ENCODE results near the gene PSTK.

Gene PSTK

DNA sequence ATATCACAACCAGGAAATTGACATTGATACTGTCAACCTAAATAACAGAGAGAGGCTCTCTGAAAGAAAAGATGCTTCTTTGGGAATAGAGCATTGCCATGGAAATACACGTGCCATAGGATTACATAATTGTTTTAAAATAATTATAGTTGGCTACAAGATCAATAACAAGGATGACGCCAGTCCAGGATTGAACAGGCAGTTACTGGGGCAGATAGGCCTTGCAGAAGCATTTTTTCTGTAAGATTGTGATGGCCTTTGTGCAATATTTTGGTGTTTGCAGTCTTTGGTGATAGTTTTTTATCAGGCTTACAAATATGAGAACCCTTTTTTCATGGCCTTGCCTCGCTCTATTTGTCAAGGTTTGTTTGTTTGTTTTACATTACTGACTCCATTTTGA is 39.1 kb downstream of the PSTK start:
- no peak for DNase-seq (ENCODE audit: low read depth in 2 of 2)

DNA sequence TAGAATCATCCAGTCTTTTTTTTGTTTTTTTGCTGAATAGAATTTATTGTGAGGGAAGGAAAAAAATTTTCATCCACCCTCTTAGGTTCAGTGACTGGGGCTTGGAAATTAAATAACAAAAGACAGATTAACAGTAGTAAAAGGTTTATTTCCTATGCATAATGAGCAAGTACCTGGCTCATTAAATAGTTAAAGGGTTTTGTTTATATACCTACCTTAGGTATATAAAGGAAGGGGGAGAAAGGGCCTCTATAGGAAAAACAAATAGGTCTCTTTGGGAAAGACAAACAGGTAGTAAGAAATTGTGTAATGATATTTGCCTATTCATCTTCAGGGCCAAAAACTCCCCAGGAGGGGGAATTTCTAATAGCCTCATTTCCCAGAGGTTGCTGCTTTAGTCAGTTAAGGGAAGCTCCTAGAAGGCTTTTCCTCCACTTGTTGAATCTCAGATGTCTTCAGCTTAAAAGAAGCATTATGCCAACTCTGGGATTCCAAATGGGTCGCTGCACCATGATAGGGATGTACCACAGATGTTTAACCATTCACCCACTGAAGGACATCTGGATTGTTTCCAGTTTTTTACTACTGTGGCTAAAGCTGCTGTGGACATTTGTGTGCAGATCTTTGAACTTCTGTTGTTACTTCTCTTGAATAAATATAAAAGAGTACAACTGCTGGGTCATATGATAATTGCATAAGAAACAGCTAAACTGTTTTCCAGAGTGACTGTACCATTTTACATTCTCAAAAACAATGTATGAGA is 39.9 kb downstream of the PSTK start:
- DNase-seq (ENCODE audit: low read depth in 2 of 2): no peak

DNA sequence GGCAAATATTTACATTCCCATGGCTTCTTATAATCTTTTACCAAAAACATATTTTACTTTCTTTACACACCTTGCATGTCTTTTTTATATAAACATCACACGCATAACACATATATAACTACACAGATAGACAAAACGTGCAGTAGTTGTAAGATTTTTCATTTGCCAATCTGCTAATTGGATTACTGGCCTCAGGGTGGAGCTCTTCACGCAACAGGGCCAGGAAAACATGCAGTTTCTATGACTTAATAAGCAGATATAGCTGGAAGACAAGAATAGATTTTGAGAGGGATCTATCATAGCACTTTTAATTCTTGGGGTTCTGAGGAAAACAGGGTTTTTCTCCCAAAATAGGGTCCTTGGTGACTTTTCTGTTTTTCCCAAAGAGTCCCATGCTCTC is 41.3 kb downstream of the PSTK start:
- DNase-seq (ENCODE audit: low read depth in 2 of 2): no peak

DNA sequence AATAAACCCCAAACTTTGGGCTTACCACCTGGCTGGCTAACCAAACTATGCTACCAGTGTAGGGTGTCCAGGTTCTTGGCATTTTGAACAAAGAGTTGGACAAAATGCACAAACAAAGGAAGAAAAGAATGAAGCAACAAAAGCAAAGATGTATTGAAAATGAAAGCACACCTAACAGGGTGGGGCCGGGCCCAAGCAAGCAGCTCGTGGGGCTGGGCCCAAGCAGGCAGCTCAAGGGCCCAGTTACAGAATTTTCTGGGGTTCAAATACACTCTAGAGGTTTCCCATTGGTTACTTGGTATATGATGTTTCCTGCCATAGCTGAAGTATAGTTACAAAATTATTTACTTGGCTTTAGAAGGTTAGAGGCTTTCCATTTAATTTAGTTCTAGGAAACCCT is 44.3 kb downstream of the PSTK start:
- DNase-seq (ENCODE audit: low read depth in 2 of 2): no peak

DNA sequence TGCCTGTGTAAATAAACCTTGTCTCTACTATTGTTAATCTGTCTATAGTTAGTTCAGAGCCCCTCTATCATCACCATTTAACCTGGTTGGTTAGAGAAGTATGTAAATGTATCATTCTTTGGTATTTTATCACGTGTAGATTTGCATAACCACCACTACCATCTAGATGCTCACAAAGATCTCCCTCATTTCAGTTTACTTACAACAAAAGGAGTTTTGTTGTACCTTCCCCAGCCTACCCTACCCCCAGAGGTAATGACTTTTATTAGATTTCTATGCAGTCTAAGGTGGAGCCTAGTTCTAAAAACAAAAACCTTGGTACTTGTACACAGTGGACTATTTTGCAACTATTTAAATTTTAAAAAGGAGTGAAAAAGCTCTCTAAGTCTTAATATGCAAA is 46.1 kb downstream of the PSTK start:
- DNase-seq (ENCODE audit: low read depth in 2 of 2): no peak

DNA sequence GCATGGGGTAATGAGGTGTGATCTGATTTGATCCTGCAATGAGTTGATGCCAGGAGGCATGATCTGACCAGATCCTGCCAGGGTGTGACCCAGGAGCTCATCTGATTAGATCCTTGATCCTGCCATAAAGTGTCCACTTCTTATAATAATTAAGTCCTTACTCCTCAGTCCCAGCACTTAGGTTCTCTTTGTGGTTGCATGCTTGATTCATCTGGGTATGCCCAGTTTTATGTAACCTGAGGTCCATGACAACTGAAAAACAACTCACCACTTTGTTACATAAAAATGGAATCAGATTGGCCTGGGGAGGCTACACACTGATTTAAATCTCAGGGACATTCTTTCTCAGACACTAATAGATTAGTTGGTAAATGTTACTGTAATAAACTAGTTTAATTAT is 47.7 kb downstream of the PSTK start:
- DNase-seq (ENCODE audit: low read depth in 2 of 2): no peak

DNA sequence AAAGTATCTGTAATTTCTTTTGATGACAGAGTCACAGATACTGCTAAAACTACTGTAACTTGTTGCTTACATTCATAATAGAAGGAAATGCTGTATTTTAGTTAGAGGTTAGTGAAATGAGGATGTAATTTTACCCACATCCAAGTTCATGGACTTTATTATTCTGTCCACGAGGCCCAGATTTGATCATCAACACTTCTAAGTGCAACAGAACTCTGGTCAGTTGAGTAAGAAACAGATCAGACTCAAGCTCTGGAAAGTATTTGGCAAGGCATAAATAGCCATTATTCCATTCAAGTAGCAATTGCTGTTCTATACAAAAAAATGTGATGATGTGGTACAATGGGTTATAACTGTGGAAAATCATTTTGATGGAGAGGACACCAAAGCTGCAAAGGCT is 50.9 kb downstream of the PSTK start:
- DNase-seq (ENCODE audit: low read depth in 2 of 2): no peak

DNA sequence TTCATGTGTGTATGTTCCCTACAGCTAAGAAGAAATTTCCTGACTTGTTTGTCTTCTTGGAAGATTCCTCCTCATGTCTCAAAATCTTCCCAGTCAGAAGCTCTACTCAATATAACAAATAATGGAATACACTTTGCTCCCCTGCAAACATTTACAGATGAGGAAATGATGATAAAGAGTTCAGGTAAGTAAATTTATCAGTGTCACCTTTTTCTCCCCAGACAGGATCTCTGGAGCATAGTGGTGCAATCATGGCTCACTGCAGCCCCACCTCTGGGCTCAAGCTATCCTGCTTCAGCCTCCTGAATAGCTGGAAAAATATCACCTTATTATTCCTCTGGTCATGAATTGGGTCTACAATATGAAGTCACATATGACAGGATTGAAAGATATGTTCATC is 54.1 kb downstream of the PSTK start:
- DNase-seq (ENCODE audit: low read depth in 2 of 2): no peak

DNA sequence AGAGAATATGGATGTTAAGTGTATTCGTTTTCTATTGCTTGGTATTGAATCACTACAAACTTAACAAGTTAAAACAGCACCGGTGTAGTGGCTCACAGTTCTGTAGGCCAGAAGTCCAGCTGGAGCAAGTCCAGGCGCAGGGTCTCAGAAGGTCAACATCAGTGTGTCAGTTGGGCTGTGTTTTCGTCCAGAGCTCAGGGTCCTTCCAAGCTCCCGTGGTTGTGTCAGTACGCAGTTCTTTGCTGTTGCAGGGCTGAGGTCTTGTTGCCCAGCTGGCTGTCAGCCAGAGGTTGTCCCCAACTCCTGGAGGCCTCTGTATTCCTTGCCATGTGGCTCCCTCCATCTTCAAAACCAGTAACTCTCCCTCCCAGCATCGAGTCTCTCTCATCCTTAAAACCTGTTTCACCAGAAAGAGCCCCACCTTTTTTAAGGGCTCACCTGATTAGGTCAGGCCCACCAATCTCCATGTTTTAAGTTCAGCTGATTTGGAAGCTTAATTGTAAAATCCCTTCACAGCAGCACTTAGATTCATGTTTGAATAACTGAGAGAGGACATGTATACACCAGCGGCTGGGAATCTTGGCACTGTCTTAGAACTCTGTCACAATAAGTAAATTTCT is 55.4 kb downstream of the PSTK start:
- no peak for DNase-seq (ENCODE audit: low read depth in 2 of 2)

DNA sequence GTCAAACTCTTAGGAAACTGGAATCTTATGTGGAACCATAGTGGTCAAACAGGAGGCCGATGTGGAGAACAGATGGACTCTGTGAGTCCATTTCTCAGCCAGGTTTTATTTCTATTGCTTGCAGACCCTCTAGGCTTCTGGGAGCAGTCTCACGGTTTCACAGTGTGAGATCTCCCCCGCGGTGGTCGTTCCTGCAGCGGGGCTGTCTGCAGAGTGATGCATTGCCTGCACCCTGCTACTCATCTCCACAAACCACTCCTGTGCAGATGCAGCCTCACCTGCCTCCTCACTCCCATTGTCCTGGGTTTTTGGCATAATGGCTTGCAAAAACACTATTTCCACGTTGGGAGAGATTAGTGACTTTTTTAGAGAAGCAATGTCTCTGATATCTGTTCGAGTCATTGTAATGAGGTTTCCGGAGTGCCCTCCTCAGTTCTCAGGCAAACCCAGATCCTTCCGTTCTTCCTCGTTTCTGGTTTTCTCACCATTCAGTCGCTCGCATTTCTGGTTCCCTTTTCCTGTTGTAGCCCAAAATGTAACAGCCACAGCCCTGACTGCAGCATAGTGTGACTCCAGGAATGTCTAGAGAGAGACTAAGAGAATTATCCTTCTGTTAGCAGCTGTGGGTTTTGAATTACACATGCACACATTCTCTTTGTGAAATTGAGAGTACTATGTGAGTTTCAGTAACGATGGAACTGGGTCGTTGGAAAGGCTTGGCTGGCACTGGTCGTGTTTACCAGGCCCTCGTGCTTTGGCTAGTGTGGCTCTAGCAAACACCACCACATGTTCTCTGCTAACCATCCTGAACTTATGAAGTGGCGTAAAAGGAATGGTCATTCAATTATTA is 58.8 kb downstream of the PSTK start:
- no peak for DNase-seq (ENCODE audit: low read depth in 2 of 2)

DNA sequence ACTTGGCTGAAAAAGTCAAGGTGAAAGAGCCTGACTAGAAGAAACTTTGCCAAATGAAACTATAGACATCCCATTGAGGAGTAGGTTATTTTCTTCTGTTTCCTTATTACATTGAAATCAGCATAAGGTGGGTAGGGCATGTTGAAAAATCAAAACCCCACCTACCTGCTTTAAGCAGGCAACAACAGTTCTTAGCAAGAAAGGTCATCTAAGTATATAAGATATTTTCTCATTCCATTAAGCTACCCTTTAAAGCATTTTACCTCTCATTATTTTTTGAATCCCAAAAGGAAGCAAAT is 59.4 kb downstream of the PSTK start:
- no peak for DNase-seq (ENCODE audit: low read depth in 2 of 2)
